ENCODE data around the gene JPH4.
"Not testable (repeated sequence)": the region's sequence is repeated elsewhere in the genome, so short reads cannot be mapped to it uniquely, and the experiment has no call there.

JPH4 gene

DNA sequence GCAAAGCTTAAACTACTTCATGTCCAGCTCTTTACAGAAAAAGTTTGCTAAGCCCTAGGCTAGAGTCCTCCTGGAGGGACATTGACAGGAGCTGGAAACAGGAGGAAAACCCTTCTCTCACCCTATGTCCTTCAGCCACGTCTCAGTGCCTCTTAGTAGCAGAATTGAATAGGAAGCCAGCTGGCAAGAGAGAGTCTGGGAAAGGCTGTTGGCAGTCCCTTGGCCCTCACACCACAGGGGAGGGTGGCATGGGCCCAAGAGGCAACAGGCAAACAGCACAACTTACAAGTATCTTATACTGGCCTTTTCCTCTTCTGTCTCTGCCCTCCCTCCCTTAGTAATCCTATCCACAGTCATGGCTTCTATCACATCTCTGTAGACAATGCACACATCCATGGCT is 29.9 kb upstream of the JPH4 start:
- no peak for DNase-seq

- peak; percentile 35 for DNase-seq
Measured at GRCh38 chr14:23605931-23606585, 27.5 kb upstream of the JPH4 start.

DNA sequence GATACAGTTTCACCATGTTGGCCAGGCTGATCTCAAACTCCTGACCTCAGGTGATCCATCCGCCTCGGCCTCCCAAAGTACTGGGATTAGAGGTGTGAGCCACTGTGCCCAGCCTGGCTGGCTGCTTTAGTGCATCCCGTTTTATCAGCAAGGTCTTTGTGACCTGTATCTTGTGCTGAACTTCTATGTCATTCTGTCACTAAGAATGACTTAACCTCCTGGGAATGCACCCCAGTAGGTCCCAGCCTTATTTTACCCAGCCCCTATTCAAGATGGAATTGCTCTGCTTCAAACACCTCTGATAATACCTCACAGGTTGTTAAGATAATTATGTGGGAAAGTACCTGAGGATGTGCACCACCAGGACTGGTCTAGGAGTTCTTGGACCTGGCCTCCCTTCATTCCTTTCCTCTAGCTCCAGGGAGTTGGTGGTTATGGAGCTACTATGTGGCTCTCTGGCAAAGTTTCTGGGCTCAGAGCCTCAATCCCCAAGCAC is 26.1 kb upstream of the JPH4 start:
- DNase-seq: no peak

- DNase-seq: no peak
Measured at GRCh38 chr14:23604148-23604547, 25.6 kb upstream of the JPH4 start.

- no peak for DNase-seq
Measured at GRCh38 chr14:23603103-23603502, 24.5 kb upstream of the JPH4 start.

- DNase-seq: no peak
Measured at GRCh38 chr14:23602181-23603095, 23.8 kb upstream of the JPH4 start.

DNA sequence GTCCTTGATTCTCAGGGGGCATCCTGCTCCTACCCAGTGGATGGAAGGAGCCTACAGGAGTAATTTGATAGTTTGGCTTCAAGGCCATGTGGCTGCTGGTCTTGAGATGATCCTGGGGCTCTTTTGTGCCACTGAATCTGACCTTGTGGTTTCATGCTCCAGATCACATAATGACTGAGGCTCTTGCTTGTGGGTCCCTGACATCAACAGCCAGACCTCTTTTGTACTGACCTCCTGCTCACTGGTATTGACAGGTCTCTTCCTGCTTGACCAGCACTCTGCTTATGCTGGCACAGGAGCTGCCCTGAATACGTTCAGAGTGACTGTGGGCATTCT is 23.2 kb upstream of the JPH4 start:
- no peak for DNase-seq

- DNase-seq: no peak
Measured at GRCh38 chr14:23601424-23601823, 22.8 kb upstream of the JPH4 start.

DNA sequence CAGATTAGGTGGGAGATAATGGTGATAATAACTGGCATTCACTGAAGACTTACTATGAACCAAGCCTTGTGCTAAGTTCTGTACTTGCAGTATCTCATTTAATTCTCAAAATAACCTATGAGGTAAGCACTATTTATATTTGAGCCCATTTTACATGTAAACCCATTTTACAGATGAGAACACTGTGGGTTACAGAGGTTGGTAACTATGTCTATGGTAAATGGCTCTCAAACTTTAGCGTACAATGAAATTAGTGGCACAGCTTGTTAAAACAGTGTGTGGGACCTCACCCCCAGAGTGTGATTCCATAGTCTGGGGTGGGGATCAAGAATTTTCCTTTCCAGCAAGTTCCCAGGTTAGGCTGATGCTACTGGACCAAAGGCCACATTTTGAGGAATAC is 22.2 kb upstream of the JPH4 start:
- no peak for DNase-seq

DNA sequence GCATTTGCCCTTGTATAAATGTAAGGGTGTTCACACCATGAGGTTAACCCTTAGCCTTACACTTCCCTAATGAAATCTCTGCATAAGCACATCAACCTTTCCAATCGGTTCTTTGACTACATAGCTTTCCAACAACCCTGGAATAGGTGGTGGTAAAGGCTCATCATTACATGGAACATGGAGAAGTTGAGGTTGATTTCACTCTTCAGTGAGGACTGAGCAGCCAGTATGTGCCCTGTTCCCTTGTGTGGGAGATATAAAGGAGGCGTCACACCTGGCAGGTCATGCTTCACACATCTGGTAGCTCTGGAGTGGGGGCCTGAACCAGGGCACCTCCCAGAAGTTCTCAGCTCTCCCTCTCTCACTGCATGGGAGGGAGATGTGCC is 21.7 kb upstream of the JPH4 start:
- no peak for DNase-seq

DNA sequence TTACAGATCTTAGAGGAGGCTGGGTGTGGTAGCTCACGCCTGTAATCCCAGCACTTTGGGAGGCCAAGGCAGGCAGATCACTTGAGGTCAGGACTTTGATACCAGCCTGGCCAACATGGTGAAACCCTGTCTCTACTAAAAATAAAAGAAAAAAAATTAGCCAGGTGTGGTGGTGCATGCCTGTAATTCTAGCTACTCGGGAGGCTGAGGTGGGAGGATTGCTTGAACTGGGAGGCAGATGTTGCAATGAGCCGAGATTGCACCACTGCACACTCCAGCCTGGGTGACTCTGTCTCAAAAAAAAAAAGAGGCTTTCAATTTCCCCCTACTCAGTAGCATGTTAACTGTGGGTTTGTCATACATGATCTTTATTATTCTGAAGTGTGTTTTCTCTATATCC is 15.6 kb upstream of the JPH4 start:
- not testable (repeated sequence) for DNase-seq

- DNase-seq: no peak
Measured at GRCh38 chr14:23590198-23590597, 11.6 kb upstream of the JPH4 start.

GRCh38 chr14:23589606-23590005 is 11.0 kb upstream of the JPH4 start:
- DNase-seq: no peak

GRCh38 chr14:23588884-23589598 is 10.5 kb upstream of the JPH4 start:
- peak; percentile 84 for DNase-seq

GRCh38 chr14:23584527-23585203 is 6.1 kb upstream of the JPH4 start:
- DNase-seq: not testable (repeated sequence)

DNA sequence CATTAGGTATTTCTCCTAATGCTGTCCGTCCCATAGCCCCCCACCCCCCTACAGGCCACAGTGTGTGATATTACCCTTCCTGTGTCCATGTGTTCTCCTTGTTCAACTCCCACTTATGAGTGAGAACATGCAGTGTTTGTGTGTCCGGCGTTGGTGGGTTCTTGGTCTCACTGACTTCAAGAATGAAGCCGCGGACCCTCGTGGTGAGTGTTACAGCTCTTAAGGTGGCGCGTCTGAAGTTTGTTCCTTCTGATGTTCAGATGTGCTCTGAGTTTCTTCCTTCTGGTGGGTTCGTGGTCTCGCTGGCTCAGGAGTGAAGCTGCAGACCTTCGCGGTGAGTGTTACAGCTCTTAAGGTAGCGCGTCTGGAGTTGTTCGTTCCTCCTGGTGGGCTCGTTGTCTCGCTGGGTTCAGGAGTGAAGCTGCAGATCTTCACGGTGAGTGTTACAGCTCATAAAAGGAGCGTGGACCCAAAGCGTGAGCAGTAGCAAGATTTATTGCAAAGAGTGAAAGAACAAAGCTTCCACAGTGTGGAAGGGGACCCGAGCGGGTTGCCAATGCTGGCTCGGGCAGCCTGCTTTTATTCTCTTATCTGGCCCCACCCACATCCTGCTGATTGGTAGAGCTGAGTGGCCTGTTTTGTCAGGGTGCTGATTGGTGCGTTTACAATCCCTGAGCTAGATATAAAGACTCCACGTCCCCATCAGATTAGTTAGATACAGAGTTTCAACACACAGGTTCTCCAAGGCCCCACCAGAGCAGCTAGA is 5.4 kb upstream of the JPH4 start:
- DNase-seq: not testable (repeated sequence)

GRCh38 chr14:23582906-23583760 is 4.5 kb upstream of the JPH4 start:
- no peak for DNase-seq

GRCh38 chr14:23580948-23581281 is 2.3 kb upstream of the JPH4 start:
- no peak for DNase-seq

DNA sequence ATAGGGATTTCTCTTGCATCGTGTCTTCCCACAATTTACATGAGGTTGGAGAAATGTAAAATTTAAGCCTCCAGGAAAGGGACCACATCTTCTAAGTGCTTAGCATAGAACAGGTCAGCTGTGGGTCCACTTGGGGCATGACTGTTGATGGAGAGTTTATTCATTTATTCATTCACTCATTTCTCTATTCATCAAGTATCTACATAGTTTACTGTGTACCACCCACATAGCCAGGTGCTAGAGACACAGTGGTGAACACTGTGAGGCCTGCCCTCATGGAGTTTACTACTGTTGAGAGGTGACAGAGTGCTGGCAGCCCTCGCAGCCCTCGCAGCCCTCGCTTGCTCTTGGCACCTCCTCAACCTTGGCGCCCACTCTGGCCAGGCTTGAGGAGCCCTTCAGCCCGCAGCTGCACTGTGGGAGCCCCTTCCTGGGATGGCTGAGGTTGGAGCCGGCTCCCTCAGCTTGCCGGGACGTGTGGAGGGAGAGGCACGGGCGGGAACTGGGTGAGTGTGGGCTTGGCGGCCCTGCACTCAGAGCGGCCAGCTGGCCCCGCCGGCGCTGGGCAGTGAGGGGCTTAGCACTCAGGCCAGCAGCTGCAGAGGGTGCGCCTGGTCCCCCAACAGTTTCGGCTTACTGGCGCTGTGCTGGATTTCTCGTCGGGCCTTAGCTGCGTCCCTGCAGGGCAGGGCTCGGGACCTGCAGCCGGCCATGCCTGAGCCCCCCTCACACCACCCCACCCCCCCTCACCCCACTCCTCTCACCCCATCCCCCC is 1.7 kb upstream of the JPH4 start:
- DNase-seq: no peak

DNA sequence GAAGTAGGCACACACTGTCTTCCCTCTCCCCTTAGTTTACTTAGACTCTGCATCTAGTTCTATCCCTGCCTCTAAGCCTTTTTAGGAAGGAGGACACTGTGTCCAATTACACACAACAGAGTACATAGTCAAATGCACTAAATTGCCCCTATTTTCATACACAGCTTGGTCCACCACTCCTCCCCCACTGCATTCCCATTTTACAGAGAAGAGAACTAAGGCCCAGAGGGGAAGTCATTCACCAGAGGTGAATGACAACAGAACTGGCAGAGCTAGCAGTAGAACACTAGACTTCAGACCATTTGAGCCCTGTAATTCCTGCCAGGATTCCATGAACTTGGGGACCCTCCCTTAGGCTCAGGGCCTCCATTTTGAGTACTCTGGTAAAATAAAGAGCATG is 1.1 kb upstream of the JPH4 start:
- DNase-seq: no peak

DNA sequence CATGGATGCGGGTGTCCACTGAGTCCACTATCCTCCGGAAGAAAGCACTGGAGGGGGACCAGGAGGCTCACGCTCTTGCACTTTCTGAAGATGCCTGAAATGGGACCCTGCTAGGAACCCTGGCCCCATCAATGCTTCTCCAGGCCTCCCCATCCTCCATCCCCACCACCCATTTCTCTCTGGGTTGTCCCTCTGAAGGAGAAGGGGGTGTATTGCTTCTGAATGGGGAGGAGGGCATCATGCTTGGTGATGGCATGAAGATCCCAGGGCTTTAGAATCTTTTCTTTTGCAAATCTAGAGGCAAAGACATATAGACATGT is 681 bp upstream of the JPH4 start:
- no peak for DNase-seq
